MCF 10A (cell line): ENCODE data around the gene SIM1. TPM values are rescaled to one million over a fixed set of nuclear protein-coding genes. Genes with fewer than 3 reads are reported as not detected.

Experiments
- BruUV-seq: library from RNA; stranded (reverse); fragments of 400-500 nt; replicated peaks from 2 replicates; lab custom pipeline; 2021; lab: Mats Ljungman, UMichigan
- CTCF ChIA-PET: fragments of 300-600 bp; sonication (Branson Sonifier 250); formaldehyde crosslinking; extraction: SDS; loops from one replicate; lab custom pipeline; 2021; ENCODE audit warnings: antibody characterized with exemption, inconsistent platforms; lab: Yijun Ruan, JAX
- POLR2A ChIA-PET: fragments of 300-600, 350-650 bp; sonication (Branson Sonifier 250); formaldehyde crosslinking; extraction: SDS; loops from one replicate; lab custom pipeline; 2020; ENCODE audit warnings: antibody characterized with exemption, inconsistent platforms; lab: Yijun Ruan, JAX
- DNase-seq: peaks from one replicate; pipeline ENCODE4 v3.0.0-alpha.2; 2018; ENCODE audit not compliant: unreplicated experiment
- H3K27ac Mint-ChIP-seq: one replicate; pipeline ENCODE4 v1.8.0; 2022; ENCODE audit warnings: mild to moderate bottlenecking, low read depth, mixed read lengths; ENCODE audit not compliant: unreplicated experiment
- H3K27me3 Mint-ChIP-seq: one replicate; pipeline ENCODE4 v1.8.0; 2022; ENCODE audit warnings: mixed read lengths; ENCODE audit not compliant: insufficient read depth, unreplicated experiment
- H3K36me3 Mint-ChIP-seq: one replicate; pipeline ENCODE4 v1.8.0; 2022; ENCODE audit warnings: mild to moderate bottlenecking, moderate library complexity, mixed read lengths; ENCODE audit not compliant: insufficient read depth, unreplicated experiment
- H3K4me1 Mint-ChIP-seq: one replicate; pipeline ENCODE4 v1.8.0; 2022; ENCODE audit warnings: mixed read lengths; ENCODE audit not compliant: insufficient read depth, unreplicated experiment
- H3K4me3 Mint-ChIP-seq: one replicate; pipeline ENCODE4 v1.8.0; 2022; ENCODE audit warnings: mild to moderate bottlenecking, moderate library complexity, mixed read lengths; ENCODE audit not compliant: unreplicated experiment
- H3K9me3 Mint-ChIP-seq: one replicate; pipeline ENCODE4 v1.8.0; 2022; ENCODE audit warnings: mixed read lengths; ENCODE audit not compliant: unreplicated experiment
- CTCF ChIP-seq: fragments of 200-600 bp; IDR thresholded peaks from one replicate; pipeline ENCODE4 v1.8.0; 2022; ENCODE audit warnings: antibody characterized with exemption, mild to moderate bottlenecking; ENCODE audit not compliant: unreplicated experiment
- intact Hi-C: fragments of 100-400 bp; cut with micrococcal nuclease; formaldehyde crosslinking; loops from 2 replicates; pipeline ENCODE4 v1.14.1; 2022
- total RNA-seq: library from RNA; stranded (reverse); gene quantifications from 2 replicates; pipeline ENCODE4 v1.2.3, GENCODE V29; 2022

SIM1 gene
- total RNA-seq, 1 experiment from 2014 or later, result not detected

GRCh38 chr6:100457311-100457990 lies 7.3 kb downstream of the SIM1 start:
- H3K4me3 Mint-ChIP-seq, result no peak overlapping the region
- no peaks in the 10 kb centered on the region for H3K4me1 Mint-ChIP-seq
- no peaks in the 10 kb centered on the region for H3K9me3 Mint-ChIP-seq
- POLR2A ChIA-PET, result no interaction called here
- no peak for TF ChIP-seq CTCF
- intact Hi-C loops, result no loop called here
- no peaks in the 10 kb centered on the region for H3K27me3 Mint-ChIP-seq
- no peaks in the 10 kb centered on the region for H3K36me3 Mint-ChIP-seq
- CTCF ChIA-PET, result interaction anchor here (0.8 kb wide), 1 partner anchor 129 kb away, joined by 3 read pairs; no protein-coding TSS in a partner anchor
- no peak overlapping the region for H3K27ac Mint-ChIP-seq
- no peak for DNase-seq
- BruUV-seq, result no TSS peak

- no peaks in the 10 kb centered on the region for H3K4me1 Mint-ChIP-seq
- no peaks in the 10 kb centered on the region for H3K36me3 Mint-ChIP-seq
- no peak overlapping the region for H3K4me3 Mint-ChIP-seq
- no peaks in the 10 kb centered on the region for H3K27me3 Mint-ChIP-seq
- DNase-seq, result no peak
- no peaks in the 10 kb centered on the region for H3K9me3 Mint-ChIP-seq
- no peak overlapping the region for H3K27ac Mint-ChIP-seq
- intact Hi-C loops, result no loop called here
- ChIA-PET CTCF (interaction anchor here (0.8 kb wide), 1 partner anchor 128 kb away, joined by 3 read pairs; no protein-coding TSS in a partner anchor), POLR2A (no interaction called here)
- no peak for TF ChIP-seq CTCF
- BruUV-seq, result no TSS peak
Measured at GRCh38 chr6:100456908-100457235, 7.8 kb downstream of the SIM1 start.

- no peak for TF ChIP-seq CTCF
- H3K27ac Mint-ChIP-seq, result no peak overlapping the region
Measured at GRCh38 chr6:100456141-100456907, 8.4 kb downstream of the SIM1 start.

More at GRCh38 chr6:100456141-100456907, 8.4 kb downstream of the SIM1 start:
- no TSS peak for BruUV-seq
- no peak overlapping the region for H3K4me3 Mint-ChIP-seq
- ChIA-PET POLR2A (no interaction called here), CTCF (interaction anchor here (0.8 kb wide), 1 partner anchor 128 kb away, joined by 3 read pairs; no protein-coding TSS in a partner anchor)
- H3K9me3 Mint-ChIP-seq, result no peaks in the 10 kb centered on the region
- H3K4me1 Mint-ChIP-seq, result no peaks in the 10 kb centered on the region
- H3K27me3 Mint-ChIP-seq, result no peaks in the 10 kb centered on the region
- no peak for DNase-seq
- H3K36me3 Mint-ChIP-seq, result no peaks in the 10 kb centered on the region
- intact Hi-C loops, result no loop called here
